Camera-type eye (tissue), 1 donor: ENCODE data around the gene YTHDC2. TPM values are rescaled to one million over a fixed set of nuclear protein-coding genes. Genes with fewer than 3 reads are reported as not detected.

Experiments
- total RNA-seq: library from RNA; depleted of rRNA; stranded (reverse); fragments of >200 nt; gene quantifications from one replicate; pipeline ENCODE4 v1.2.3, GENCODE V29; 2014

YTHDC2 gene
- total RNA-seq: 65.1 TPM

GRCh38 chr5:113513384-113514288 lies at the start of gene YTHDC2:
Gene YTHDC2, plus strand, starts transcription at chr5:113513694. Its CDS starts 202 bp downstream, at chr5:113513896.

GRCh38 chr5:113487781-113488644 lies 25.5 kb upstream of the YTHDC2 start, which contains the start of gene MCC:
Gene MCC, minus strand, starts transcription at chr5:113488453.

Other genes with a start within 250 kb of the YTHDC2 start
- 0.38 TPM for gene TSSK1B, start 78.7 kb upstream of the YTHDC2 start, total RNA-seq
- gene MCC, start 25.2 kb upstream of the YTHDC2 start, total RNA-seq: 127 TPM